ENCODE results near the gene SND1.

SND1 gene

GRCh38 chr7:127922656-127923055 is 270.7 kb downstream of the SND1 start:
- Histone ChIP-seq H3K79me2 (ENCODE audit: insufficient read depth, low read length) (peaks cover 9% of the 10 kb centered on the region; the same call in 1 of the 2 replicates), H3K4me2 (ENCODE audit: low read depth, low read length, poor library complexity, severe bottlenecking) (no peak overlapping the region), H3F3A (ENCODE audit: insufficient read depth) (peaks cover 4% of the 10 kb centered on the region; the same call in 1 of the 2 replicates)

GRCh38 chr7:127924874-127925273 is 272.9 kb downstream of the SND1 start:
- H2AFZ ChIP-seq (ENCODE audit: low read depth, low read length, severe bottlenecking): no peak overlapping the region
- H3K4me3 ChIP-seq (ENCODE audit: insufficient read depth, low read length, poor library complexity, severe bottlenecking): no peak overlapping the region
- TF ChIP-seq EZH2phosphoT487 (conservative IDR thresholded peaks at IDR 0.05; ENCODE audit: low read length) (no peak), CTCF (IDR thresholded peaks at IDR 0.05; ENCODE audit: insufficient read depth, low read length, poor library complexity, severe bottlenecking) (no peak)
- no peaks in the 10 kb centered on the region for H3K9me3 ChIP-seq (ENCODE audit: insufficient read depth, low read length)
- H3K9ac ChIP-seq (ENCODE audit: low read length): no peak overlapping the region
- no peaks in the 10 kb centered on the region for H3K27me3 ChIP-seq (ENCODE audit: low read length)
- no peaks in the 10 kb centered on the region for H3F3A ChIP-seq (ENCODE audit: insufficient read depth)
- no peak overlapping the region for H3K4me2 ChIP-seq (ENCODE audit: low read depth, low read length, poor library complexity, severe bottlenecking)
- H3K27ac ChIP-seq (ENCODE audit: low read depth, low read length): no peak overlapping the region
- peaks cover 9% of the 10 kb centered on the region; the same call in 1 of the 2 replicates for H3K79me2 ChIP-seq (ENCODE audit: insufficient read depth, low read length)
- peaks cover 3% of the 10 kb centered on the region; the same call in 1 of the 2 replicates for H3K36me3 ChIP-seq (ENCODE audit: low read length)
- no peaks in the 10 kb centered on the region for H3K9me2 ChIP-seq (replicated peaks; ENCODE audit: insufficient read depth, low read length)
- no peaks in the 10 kb centered on the region for H4K20me1 ChIP-seq (ENCODE audit: low read depth, low read length)

More at GRCh38 chr7:127922656-127923055, 270.7 kb downstream of the SND1 start:
- H3K36me3 ChIP-seq (ENCODE audit: low read length): no peaks in the 10 kb centered on the region
- H2AFZ ChIP-seq (ENCODE audit: low read depth, low read length, severe bottlenecking): no peak overlapping the region
- H3K9me3 ChIP-seq (ENCODE audit: insufficient read depth, low read length): no peaks in the 10 kb centered on the region
- no peaks in the 10 kb centered on the region for H3K9me2 ChIP-seq (replicated peaks; ENCODE audit: insufficient read depth, low read length)
- no peak overlapping the region for H3K4me3 ChIP-seq (ENCODE audit: insufficient read depth, low read length, poor library complexity, severe bottlenecking)
- H3K27me3 ChIP-seq (ENCODE audit: low read length): no peaks in the 10 kb centered on the region
- TF ChIP-seq EZH2phosphoT487 (conservative IDR thresholded peaks at IDR 0.05; ENCODE audit: low read length) (no peak), CTCF (IDR thresholded peaks at IDR 0.05; ENCODE audit: insufficient read depth, low read length, poor library complexity, severe bottlenecking) (no peak)
- no peaks in the 10 kb centered on the region for H4K20me1 ChIP-seq (ENCODE audit: low read depth, low read length)
- no peak overlapping the region for H3K27ac ChIP-seq (ENCODE audit: low read depth, low read length)
- H3K9ac ChIP-seq (ENCODE audit: low read length): no peak overlapping the region

- no peaks in the 10 kb centered on the region for H3K9me3 ChIP-seq (ENCODE audit: insufficient read depth, low read length)
- peaks cover 9% of the 10 kb centered on the region; the same call in 1 of the 2 replicates for H3K79me2 ChIP-seq (ENCODE audit: insufficient read depth, low read length)
- no peak overlapping the region for H3K27ac ChIP-seq (ENCODE audit: low read depth, low read length)
- no peak overlapping the region for H2AFZ ChIP-seq (ENCODE audit: low read depth, low read length, severe bottlenecking)
- no peak overlapping the region for H3K4me2 ChIP-seq (ENCODE audit: low read depth, low read length, poor library complexity, severe bottlenecking)
- H4K20me1 ChIP-seq (ENCODE audit: low read depth, low read length): no peaks in the 10 kb centered on the region
- H3K36me3 ChIP-seq (ENCODE audit: low read length): peaks cover 3% of the 10 kb centered on the region; the same call in 1 of the 2 replicates
- H3K9ac ChIP-seq (ENCODE audit: low read length): no peak overlapping the region
- H3K27me3 ChIP-seq (ENCODE audit: low read length): no peaks in the 10 kb centered on the region
- no peaks in the 10 kb centered on the region for H3F3A ChIP-seq (ENCODE audit: insufficient read depth)
- no peak for TF ChIP-seq CTCF (IDR thresholded peaks at IDR 0.05; ENCODE audit: insufficient read depth, low read length, poor library complexity, severe bottlenecking)
- no peak for TF ChIP-seq EZH2phosphoT487 (conservative IDR thresholded peaks at IDR 0.05; ENCODE audit: low read length)
- H3K9me2 ChIP-seq (replicated peaks; ENCODE audit: insufficient read depth, low read length): no peaks in the 10 kb centered on the region
- H3K4me3 ChIP-seq (ENCODE audit: insufficient read depth, low read length, poor library complexity, severe bottlenecking): no peak overlapping the region
Observed at GRCh38 chr7:127927348-127927696, 275.3 kb downstream of the SND1 start.

Measured in SU-DHL-6 (cell line).